ENCODE measurements around the gene GRID2.
"Not testable (repeated sequence)": the region's sequence is repeated elsewhere in the genome, so short reads cannot be mapped to it uniquely, and the experiment has no call there.

Gene GRID2

GRCh38 chr4:93221771-93222170, 918.0 kb downstream of the GRID2 start:
- DNase-seq = no peak

- DNase-seq = no peak
Observed at GRCh38 chr4:93228021-93228420, 924.3 kb downstream of the GRID2 start.

GRCh38 chr4:93232883-93233282, 929.1 kb downstream of the GRID2 start:
- DNase-seq = no peak

- DNase-seq = no peak
Observed at GRCh38 chr4:93237521-93237920, 933.8 kb downstream of the GRID2 start.

- DNase-seq = no peak
Observed at GRCh38 chr4:93243262-93243661, 939.5 kb downstream of the GRID2 start.

DNA sequence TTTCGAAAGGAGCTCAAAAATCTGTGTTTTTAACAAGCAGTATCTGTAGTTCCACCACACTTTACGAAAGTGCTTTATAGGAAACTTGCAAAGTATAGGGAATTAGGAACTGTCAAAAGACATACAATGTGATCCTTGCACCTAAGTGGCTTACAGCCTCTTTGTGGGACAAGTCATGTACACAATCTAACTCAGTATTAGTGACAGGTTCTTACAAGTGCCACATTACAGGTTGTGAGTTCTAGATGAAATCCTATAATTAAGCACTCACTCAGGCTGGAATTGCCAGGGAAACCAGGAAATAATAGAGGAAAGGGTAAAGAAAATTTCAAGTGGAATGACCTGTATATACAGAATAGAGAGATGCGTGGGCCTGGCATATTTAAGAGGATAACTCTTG, 957.4 kb downstream of the GRID2 start:
- no peak for DNase-seq

DNA sequence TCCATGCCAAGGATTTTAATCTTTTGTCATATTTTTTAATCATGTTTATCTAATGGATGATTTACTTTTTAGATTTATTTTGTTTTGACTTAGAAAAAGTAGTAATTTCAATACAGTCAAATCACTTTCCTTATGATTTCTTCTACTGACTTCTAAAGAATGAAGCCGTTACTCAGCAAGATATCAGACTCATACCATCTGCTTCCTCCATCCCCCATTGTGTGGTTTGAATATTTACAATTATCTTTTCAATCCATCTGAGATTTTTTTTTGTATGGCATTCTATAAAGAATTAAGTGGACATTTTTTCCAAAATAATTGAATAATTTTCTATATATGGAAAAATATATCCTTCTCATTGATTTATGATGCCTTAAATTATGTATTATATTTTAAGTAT, 959.4 kb downstream of the GRID2 start:
- no peak for DNase-seq

GRCh38 chr4:93267747-93268146, 964.0 kb downstream of the GRID2 start:
- DNase-seq = no peak

DNA sequence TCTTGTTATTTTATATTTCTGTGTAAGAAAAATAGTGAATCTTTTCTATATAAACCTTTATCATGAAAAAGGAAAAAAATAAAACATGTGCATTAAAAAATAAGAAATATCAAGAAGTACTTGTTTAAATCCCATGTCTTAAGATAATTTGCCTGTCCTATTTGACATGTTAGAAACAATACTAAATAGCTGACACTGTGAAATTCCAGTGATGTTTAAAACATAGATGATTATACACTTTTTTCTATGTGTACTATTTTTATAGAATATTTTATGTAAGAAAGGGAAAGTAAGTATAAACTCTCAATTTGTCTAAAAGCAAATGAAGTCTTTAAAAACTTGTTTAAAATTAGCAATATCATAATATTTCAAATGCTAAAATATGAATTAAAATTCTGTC, 981.6 kb downstream of the GRID2 start:
- DNase-seq = no peak

- DNase-seq = no peak
Observed at GRCh38 chr4:93289241-93289640, 985.5 kb downstream of the GRID2 start.

DNA sequence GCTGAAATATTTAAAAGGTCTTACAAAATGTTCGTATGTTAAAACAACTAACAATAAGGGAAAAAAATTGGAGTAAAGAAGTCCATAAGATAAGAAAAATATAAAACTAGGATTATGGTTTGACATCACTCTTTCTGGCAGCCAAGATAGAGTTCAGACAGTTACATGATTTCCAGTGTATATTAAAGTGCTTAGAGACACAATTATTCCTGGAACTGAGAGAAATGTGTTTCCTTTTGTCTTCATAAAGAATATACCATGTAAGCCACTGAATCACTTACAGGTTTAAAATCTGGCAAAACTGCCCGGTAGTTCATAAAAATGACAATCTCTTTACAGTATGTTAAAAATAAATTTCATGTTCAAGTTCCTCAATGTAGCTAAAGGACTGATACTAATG, 986.1 kb downstream of the GRID2 start:
- no peak for DNase-seq

- DNase-seq = no peak
Observed at GRCh38 chr4:93299118-93299517, 995.4 kb downstream of the GRID2 start.

DNA sequence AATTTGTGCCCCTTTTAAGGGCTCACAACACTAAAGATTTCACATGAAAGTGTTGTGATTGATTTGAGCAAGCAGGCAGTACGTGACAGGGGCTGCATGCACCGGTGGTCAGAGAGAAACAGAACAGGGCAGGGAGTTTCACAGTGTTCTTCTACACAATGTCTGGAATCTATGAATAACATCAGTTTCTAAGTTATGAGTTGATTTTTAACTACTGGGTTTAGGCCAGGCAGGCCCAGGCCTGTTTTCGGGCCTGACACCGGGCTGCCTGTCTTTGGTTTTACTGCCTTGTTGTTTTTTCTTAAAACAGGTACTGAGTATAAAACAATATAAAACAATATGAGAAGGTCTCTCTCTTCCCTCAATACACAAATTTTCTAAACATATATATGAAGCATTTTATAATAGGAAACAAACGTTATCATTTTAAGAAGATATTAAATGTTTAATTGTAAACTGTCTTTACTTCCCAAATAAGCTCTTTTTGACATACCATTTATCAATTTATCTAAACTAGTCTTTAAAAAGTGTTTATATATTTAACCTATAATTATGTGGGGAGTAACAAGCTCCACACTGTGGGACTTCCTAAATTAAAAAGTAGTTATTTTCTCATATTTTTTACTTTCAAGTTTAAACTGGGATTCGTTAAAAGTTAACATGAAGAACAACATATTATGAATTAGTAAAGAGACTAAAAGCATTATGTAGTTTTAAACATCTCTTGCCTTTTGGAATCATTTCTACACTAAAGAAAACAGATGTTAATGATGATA, 997.2 kb downstream of the GRID2 start:
- DNase-seq = not testable (repeated sequence)

GRCh38 chr4:93302310-93302709, 998.5 kb downstream of the GRID2 start:
- no peak for DNase-seq

GRCh38 chr4:93303440-93303839, 999.7 kb downstream of the GRID2 start:
- DNase-seq = no peak

- no peak for DNase-seq
Observed at GRCh38 chr4:93312299-93312698, 1008.5 kb downstream of the GRID2 start.

GRCh38 chr4:93313197-93313596, 1009.4 kb downstream of the GRID2 start:
- DNase-seq = no peak

- DNase-seq = no peak
Observed at GRCh38 chr4:93317057-93317456, 1013.3 kb downstream of the GRID2 start.

DNA sequence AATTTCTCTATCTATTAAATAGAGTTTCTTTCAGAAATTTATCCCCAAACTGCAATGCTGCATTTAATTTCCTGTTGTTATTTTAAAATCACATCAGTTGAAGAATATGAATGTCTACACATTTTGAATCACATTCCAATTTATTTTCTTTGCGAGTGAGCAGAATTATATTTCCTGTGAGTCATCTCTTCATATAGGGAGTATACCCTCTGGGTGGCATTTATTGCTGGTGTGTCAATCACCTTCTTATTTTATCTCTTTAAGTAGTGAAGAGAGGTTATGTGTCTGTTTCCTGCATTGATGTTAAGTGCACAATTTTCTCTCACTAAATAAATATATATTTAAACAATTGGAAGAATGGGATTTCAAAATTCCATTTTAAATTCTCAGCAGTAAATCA, 1013.8 kb downstream of the GRID2 start:
- DNase-seq = no peak

DNA sequence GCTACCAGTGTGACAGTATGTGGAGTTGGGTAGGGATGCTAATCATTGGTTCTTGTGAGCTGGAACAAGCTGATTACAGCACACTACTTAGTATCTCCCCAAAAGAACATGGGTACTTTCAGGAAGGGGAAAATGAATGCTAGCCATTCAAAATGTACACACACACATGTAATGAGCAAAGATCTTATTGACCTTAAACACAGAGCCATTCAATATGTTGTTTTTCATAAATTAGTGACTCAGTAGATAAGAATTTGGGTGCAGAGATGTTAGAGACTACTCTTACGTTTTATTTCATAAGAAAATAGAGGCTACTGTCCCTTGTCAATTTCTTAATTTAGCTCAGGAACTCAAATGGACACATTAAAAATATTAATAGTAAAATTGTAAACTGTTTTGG, 1015.3 kb downstream of the GRID2 start:
- no peak for DNase-seq

DNA sequence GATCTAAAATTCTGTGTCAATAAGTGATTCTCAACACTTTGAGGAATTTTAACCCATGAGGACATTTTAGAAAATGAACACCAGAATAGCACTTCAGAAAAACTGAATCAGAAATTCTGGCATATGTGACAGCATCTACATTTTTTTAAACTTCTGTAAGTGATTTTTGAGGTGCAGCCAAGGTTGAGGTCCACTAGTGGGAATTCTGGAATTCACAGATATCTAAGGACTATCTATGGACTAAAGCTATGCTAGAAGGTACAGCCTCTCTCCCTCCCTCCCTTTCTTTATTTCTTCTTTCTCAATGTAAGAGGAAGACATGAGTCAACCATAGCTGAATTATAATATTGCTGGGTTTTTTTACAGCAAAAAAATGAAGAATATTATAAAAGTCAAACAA, 1016.6 kb downstream of the GRID2 start:
- DNase-seq = no peak

DNA sequence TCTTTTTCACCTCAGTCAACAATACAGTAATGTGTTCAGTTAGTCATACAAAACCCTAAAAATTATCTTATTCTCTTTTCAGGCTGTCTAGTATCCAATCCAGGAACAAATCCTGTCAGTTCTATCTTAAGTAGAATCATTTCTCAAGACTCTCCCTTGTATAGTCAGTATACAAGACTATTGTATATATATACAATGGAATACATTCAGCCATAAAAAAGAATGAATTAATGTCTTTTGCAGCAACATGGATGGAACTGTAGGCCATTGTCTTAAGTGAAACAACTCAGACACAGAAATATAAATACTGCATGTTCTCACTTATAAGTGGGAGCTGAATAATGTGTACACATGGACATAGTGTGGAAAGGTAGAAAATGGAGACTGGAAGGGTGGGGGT, 1023.6 kb downstream of the GRID2 start:
- no peak for DNase-seq

GRCh38 chr4:93334003-93334402, 1030.2 kb downstream of the GRID2 start:
- DNase-seq = no peak

- DNase-seq = no peak
Observed at GRCh38 chr4:93337196-93337595, 1033.4 kb downstream of the GRID2 start.

DNA sequence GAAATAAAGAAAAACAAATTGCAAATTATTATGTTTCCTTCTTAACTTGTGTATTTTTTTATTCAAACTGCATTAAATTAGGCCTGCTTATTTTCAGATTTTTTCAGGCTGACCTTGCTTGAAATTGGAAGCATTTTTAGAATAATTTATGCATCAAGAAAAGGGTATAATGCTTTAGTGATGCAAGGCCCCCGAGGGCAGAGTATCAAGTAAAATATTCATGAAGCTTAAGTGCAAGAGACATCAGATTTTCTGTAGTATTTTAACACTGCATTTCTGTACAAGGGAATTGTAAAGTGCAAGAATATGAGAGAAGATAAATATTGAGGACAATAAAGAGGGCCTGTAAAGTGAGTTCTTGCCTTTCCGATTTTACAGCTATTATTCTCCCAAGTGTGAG, 1039.0 kb downstream of the GRID2 start:
- no peak for DNase-seq

Measured in NCI-H526 (cell line).